K562 (cell line): ENCODE data around the gene WNT7B. TPM values are rescaled to one million over a fixed set of nuclear protein-coding genes. Genes with fewer than 3 reads are reported as not detected.

ENCODE experiments used
- ATAC-seq: fragments of 200-7000 bp; cut with Tn5 transposase; 3 replicates; pipeline ENCODE4 v1.9.1; 2020; ENCODE audit warnings: moderate library complexity
- BruUV-seq: library from RNA; stranded (reverse); fragments of 400-500 nt; replicated peaks from 2 replicates; lab custom pipeline; 2021; lab: Mats Ljungman, UMichigan
- CTCF ChIA-PET: fragments of 300-600 bp; formaldehyde crosslinking; extraction: SDS; loops from one replicate; lab custom pipeline; 2021; ENCODE audit warnings: low intra/inter-chr PET ratio; lab: Yijun Ruan, JAX
- POLR2A ChIA-PET: fragments of 300-600, 350-650 bp; sonication (Branson Sonifier 250); formaldehyde crosslinking; extraction: SDS; loops from one replicate; lab custom pipeline; 2021; ENCODE audit warnings: antibody characterized with exemption, inconsistent platforms; lab: Yijun Ruan, JAX
- DNase-seq, 4 experiments: peaks; one replicate each; pipeline versions ENCODE4 v3.0.0 to v3.0.0-alpha.2; 2011 to 2018; ENCODE audit warnings: low spot score in 3 of 4, mixed read lengths in 3 of 4; ENCODE audit errors: extremely low read depth in 1 of 4
- FAIRE-seq: peaks from 2 replicates; lab custom pipeline; 2011; peaks lifted over from hg19 to GRCh38; lab: Jason Lieb, UNC
- H2AFZ ChIP-seq: 2 replicates; pipeline ENCODE4 v1.6.0; 2011; ENCODE audit warnings: low read depth, low read length, control low read depth, inconsistent platforms
- H3K27ac ChIP-seq: fragments of 200-600 bp; 3 replicates; pipeline ENCODE4 v1.8.0; 2011; ENCODE audit warnings: low read depth, mild to moderate bottlenecking, control low read depth, inconsistent platforms, low read length, moderate library complexity, mixed read lengths; ENCODE audit errors: extremely low read depth
- H3K27me3 ChIP-seq, 2 experiments: fragments of 300-600 bp in 1 of 2; 2 replicates in 1 of 2; 3 replicates in 1 of 2; pipeline versions ENCODE4 v1.6.0 to v1.8.0; 2011; ENCODE audit warnings: inconsistent platforms in 2 of 2, low read length in 2 of 2, mild to moderate bottlenecking in 1 of 2, mixed read lengths in 1 of 2, moderate library complexity in 1 of 2; ENCODE audit not compliant: control insufficient read depth in 2 of 2, insufficient read depth in 2 of 2
- H3K36me3 ChIP-seq: fragments of 300-600 bp; 3 replicates; pipeline ENCODE4 v1.8.0; 2011; ENCODE audit warnings: mild to moderate bottlenecking, low read length, inconsistent platforms; ENCODE audit not compliant: control insufficient read depth, insufficient read depth
- H3K4me1 ChIP-seq, 2 experiments: fragments of 200-600 bp in 1 of 2; replicated peaks in 1 of 2; 2 replicates in 1 of 2; 3 replicates in 1 of 2; pipeline versions ENCODE4 v1.5.1 to v1.8.0; 2011; ENCODE audit warnings: inconsistent platforms in 2 of 2, low read length in 2 of 2, mild to moderate bottlenecking in 1 of 2, mixed read lengths in 1 of 2, moderate library complexity in 1 of 2; ENCODE audit not compliant: control insufficient read depth in 2 of 2, insufficient read depth in 2 of 2
- H3K4me2 ChIP-seq: 2 replicates; pipeline ENCODE4 v1.6.1; 2011; ENCODE audit warnings: low read length, control low read depth, inconsistent platforms, mixed read lengths; ENCODE audit not compliant: insufficient read depth
- H3K4me3 ChIP-seq: fragments of 200-600 bp; sonication (generic), shearing (Covaris generic); 2 replicates; pipeline ENCODE4 v1.5.1; 2016; ENCODE audit warnings: control low read depth, inconsistent platforms
- H3K79me2 ChIP-seq: fragments of 200-600 bp; 3 replicates; pipeline ENCODE4 v1.8.0; 2011; ENCODE audit warnings: low read length, inconsistent platforms; ENCODE audit not compliant: control insufficient read depth, insufficient read depth
- H3K9ac ChIP-seq, 2 experiments: 2 replicates each; pipeline versions ENCODE4 v1.6.0 to v1.6.1; 2011; ENCODE audit warnings: low read depth in 2 of 2, low read length in 2 of 2, control low read depth in 1 of 2, inconsistent platforms in 1 of 2, mild to moderate bottlenecking in 1 of 2, mixed read lengths in 1 of 2; ENCODE audit not compliant: insufficient read depth in 1 of 2
- H3K9me1 ChIP-seq: one replicate; pipeline ENCODE4 v1.6.0; 2011; ENCODE audit warnings: inconsistent platforms, mild to moderate bottlenecking, low read length, moderate library complexity; ENCODE audit not compliant: control insufficient read depth, insufficient read depth
- H3K9me3 ChIP-seq: replicated peaks from 2 replicates; pipeline ENCODE4 v1.5.1; 2011; ENCODE audit warnings: low read depth, low read length, inconsistent platforms; ENCODE audit not compliant: control insufficient read depth, insufficient read depth
- H4K20me1 ChIP-seq: replicated peaks from 2 replicates; pipeline ENCODE4 v1.6.1; 2011; ENCODE audit warnings: low read length, inconsistent platforms, mixed read lengths; ENCODE audit not compliant: control insufficient read depth, insufficient read depth
- ARHGAP35 ChIP-seq: fragments of 450-650 bp; IDR thresholded peaks from 2 replicates; pipeline ENCODE4 v1.6.1; 2018; ENCODE audit not compliant: partially characterized antibody
- BCOR ChIP-seq: fragments of 450-650 bp; IDR thresholded peaks from 2 replicates; pipeline ENCODE4 v1.6.1; 2016
- E2F3 ChIP-seq: fragments of 250-450 bp; sonication (Bioruptor Pico); IDR thresholded peaks from 2 replicates; pipeline ENCODE4 v1.4.0; 2020; ENCODE audit warnings: mild to moderate bottlenecking
- EGR1 ChIP-seq: fragments of 450-650 bp; conservative IDR thresholded peaks from 2 replicates; pipeline ENCODE4 v1.6.1; 2017; ENCODE audit warnings: mild to moderate bottlenecking
- ETV1 ChIP-seq: fragments of 450-650 bp; conservative IDR thresholded peaks from 2 replicates; pipeline ENCODE4 v1.6.1; 2016; ENCODE audit warnings: missing genetic modification characterization, control low read depth, low read depth, missing compliant biosample characterization
- FOXJ3 ChIP-seq: sonication (generic); formaldehyde crosslinking; IDR thresholded peaks from 2 replicates; pipeline ENCODE4 v1.4.0; 2020; ENCODE audit warnings: mild to moderate bottlenecking, missing genetic modification reagents
- HNRNPL ChIP-seq: fragments of 200-400 bp; formaldehyde crosslinking; IDR thresholded peaks from 2 replicates; pipeline ENCODE4 v1.6.1; 2017; ENCODE audit warnings: low read depth, mild to moderate bottlenecking, low read length
- NCOA2 ChIP-seq, 2 experiments: fragments of 450-650 bp; IDR thresholded peaks; 2 replicates each; pipeline ENCODE4 v1.6.1; 2018; ENCODE audit warnings: mild to moderate bottlenecking in 2 of 2, moderate library complexity in 1 of 2; ENCODE audit not compliant: partially characterized antibody in 2 of 2
- RBM14 ChIP-seq: fragments of 200-400 bp; formaldehyde crosslinking; IDR thresholded peaks from 2 replicates; pipeline ENCODE4 v1.6.1; 2018; ENCODE audit warnings: low read depth, mild to moderate bottlenecking, low read length, moderate library complexity, borderline replicate concordance; ENCODE audit not compliant: insufficient read depth
- SMAD2 ChIP-seq: fragments of 150-350 bp; IDR thresholded peaks from 2 replicates; pipeline ENCODE4 v1.6.1; 2014; ENCODE audit warnings: low read depth, mild to moderate bottlenecking, low read length
- ZBTB33 ChIP-seq: sonication (generic); formaldehyde crosslinking; IDR thresholded peaks from 2 replicates; pipeline ENCODE4 v1.8.1; 2023; ENCODE audit warnings: mild to moderate bottlenecking, missing genetic modification reagents
- ZNF586 ChIP-seq: fragments of 450-650 bp; formaldehyde crosslinking; conservative IDR thresholded peaks from 2 replicates; pipeline ENCODE4 v1.4.0; 2020; ENCODE audit warnings: mild to moderate bottlenecking, moderate library complexity
- ZNF707 ChIP-seq: fragments of 250-450 bp; sonication (Bioruptor Pico); conservative IDR thresholded peaks from 2 replicates; pipeline ENCODE4 v1.8.0; 2022; ENCODE audit warnings: inconsistent platforms, mild to moderate bottlenecking, moderate library complexity
- WGBS: fragments of 100-300 bp; shearing (Covaris generic); methylation state at CpG from one replicate; pipeline ENCODE4 v1.1.6; 2016; ENCODE audit warnings: low coverage, mixed read lengths; ENCODE audit not compliant: insufficient coverage; ENCODE audit errors: missing lambda C conversion rate; 5-methylcytosine and 5-hydroxymethylcytosine counted together
- in situ Hi-C: fragments of 300-500 bp; cut with MboI; formaldehyde crosslinking; loops from 4 replicates; pipeline ENCODE4 v1.15.0; 2018; ENCODE audit warnings: inconsistent platforms, mixed read lengths
- intact Hi-C: fragments of 100-400 bp; cut with micrococcal nuclease; formaldehyde crosslinking; loops from 2 replicates; pipeline ENCODE4 v1.14.2; 2022
- polyA plus RNA-seq, 8 experiments: library from polyadenylated mRNA; depleted of rRNA in 4 of 8; stranded (reverse) in 5 of 8; unstranded in 3 of 8; fragments of >200 nt; fragmentation: Nextera tagmentation in 2 of 8; fragmentation: Illumina TruSeq in 1 of 8; extraction: Ambion mirVana in 2 of 8; extraction: Trizol in 1 of 8; gene quantifications; 2 replicates each; pipeline versions ENCODE4 v1.2.1 to v1.2.3, GENCODE V29; 2011 to 2014; ENCODE audit warnings: inconsistent platforms in 1 of 8, missing spikeins in 1 of 8
- total RNA-seq, 7 experiments: library from RNA; depleted of rRNA in 6 of 7; stranded (reverse); fragments of >200 nt in 6 of 7; fragmentation: Illumina TruSeq in 2 of 7; extraction: Trizol in 2 of 7; gene quantifications; 2 replicates each; pipeline versions ENCODE4 v1.2.1 to v1.2.3, GENCODE V29; 2011 to 2021; ENCODE audit warnings: low replicate concordance in 1 of 7

WNT7B gene
- total and polyA plus RNA-seq, 9 of the 15 experiments (the other 6 are each of a cell fraction or from before 2014, with no cell fraction given), result not detected

GRCh38 chr22:45972889-45973253 is 4.1 kb downstream of the WNT7B start:
- ATAC-seq (no peak), DNase-seq (no peak), FAIRE-seq (no peak)
- Histone ChIP-seq H3K9me3 (no peaks in the 10 kb centered on the region), H3K27ac (no peak overlapping the region), H3K9ac (no peak overlapping the region), H3K4me3 (no peak overlapping the region), H3K4me2 (no peak overlapping the region), H3K79me2 (no peaks in the 10 kb centered on the region), H3K4me1 (peaks cover 0 to 21% of the 10 kb centered on the region in 2 experiments; a peak in 1 of 5 replicates), H3K9me1 (no peaks in the 10 kb centered on the region), H3K27me3 (peaks cover 2 to 37% of the 10 kb centered on the region in 2 experiments; a peak in 4 of 5 replicates), H4K20me1 (peaks cover 4% of the 10 kb centered on the region; the same call in 1 of the 2 replicates), H2AFZ (no peak overlapping the region), H3K36me3 (no peaks in the 10 kb centered on the region)
- in situ Hi-C loops, result no loop called here
- no TSS peak for BruUV-seq
- intact Hi-C loops, result no loop called here
- TF ChIP-seq ETV1 (no peak), ZNF707 (no peak), RBM14 (no peak), SMAD2 (no peak), E2F3 (CRISPR knock-in tag) (no peak), HNRNPL (no peak), FOXJ3 (CRISPR knock-in tag) (no peak), NCOA2 (IDR thresholded peaks at IDR 0.05; ENCODE audit: partially characterized antibody in 2 of 2) (no peak), ZNF586 (no peak), EGR1 (no peak), ARHGAP35 (no peak), BCOR (no peak), ZBTB33 (no peak)
- ChIA-PET CTCF (no interaction called here), POLR2A (no interaction called here)
- 16% methylated on average over 10 of the region's 10 CpGs for WGBS
